DOHH2 (cell line): ENCODE measurements around the gene EEIG1.
"Not testable (repeated sequence)": the region's sequence is repeated elsewhere in the genome, so short reads cannot be mapped to it uniquely, and the experiment has no call there.

ENCODE experiments used
- EZH2phosphoT487 ChIP-seq: fragments of 200-600 bp; sonication (generic); IDR thresholded peaks from 2 replicates; pipeline ENCODE4 v1.6.1; 2017; ENCODE audit warnings: borderline replicate concordance, mild to moderate bottlenecking, antibody characterized with exemption, low read length, moderate library complexity, mixed read lengths
- TF ChIP-seq, protein P1 (sequence below): fragments of 200-600 bp; sonication (generic); IDR thresholded peaks from one replicate; pipeline ENCODE4 v1.5.1; 2014; ENCODE audit warnings: antibody characterized with exemption, mild to moderate bottlenecking, low read depth, low read length; ENCODE audit not compliant: poor library complexity, severe bottlenecking

DNA sequence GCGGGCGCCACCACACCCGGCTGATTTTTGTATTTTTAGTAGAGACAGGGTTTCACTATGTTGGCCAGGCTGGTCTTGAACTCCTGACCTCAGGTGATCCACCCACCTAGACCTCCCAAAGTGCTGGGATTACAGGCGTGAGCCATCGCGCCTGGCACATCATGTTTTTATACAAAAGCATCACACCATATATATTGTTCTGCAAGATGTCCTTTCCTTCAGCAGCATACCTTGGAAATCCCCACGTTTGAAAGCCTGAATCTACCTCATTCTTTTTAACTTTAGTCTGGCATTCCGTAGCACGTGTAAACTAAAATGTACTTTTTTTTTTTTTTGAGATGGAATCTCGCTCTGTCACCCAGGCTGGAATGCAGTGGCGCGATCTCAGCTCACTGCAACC lies 42.9 kb upstream of the EEIG1 start:
- TF ChIP-seq, protein P1, sequence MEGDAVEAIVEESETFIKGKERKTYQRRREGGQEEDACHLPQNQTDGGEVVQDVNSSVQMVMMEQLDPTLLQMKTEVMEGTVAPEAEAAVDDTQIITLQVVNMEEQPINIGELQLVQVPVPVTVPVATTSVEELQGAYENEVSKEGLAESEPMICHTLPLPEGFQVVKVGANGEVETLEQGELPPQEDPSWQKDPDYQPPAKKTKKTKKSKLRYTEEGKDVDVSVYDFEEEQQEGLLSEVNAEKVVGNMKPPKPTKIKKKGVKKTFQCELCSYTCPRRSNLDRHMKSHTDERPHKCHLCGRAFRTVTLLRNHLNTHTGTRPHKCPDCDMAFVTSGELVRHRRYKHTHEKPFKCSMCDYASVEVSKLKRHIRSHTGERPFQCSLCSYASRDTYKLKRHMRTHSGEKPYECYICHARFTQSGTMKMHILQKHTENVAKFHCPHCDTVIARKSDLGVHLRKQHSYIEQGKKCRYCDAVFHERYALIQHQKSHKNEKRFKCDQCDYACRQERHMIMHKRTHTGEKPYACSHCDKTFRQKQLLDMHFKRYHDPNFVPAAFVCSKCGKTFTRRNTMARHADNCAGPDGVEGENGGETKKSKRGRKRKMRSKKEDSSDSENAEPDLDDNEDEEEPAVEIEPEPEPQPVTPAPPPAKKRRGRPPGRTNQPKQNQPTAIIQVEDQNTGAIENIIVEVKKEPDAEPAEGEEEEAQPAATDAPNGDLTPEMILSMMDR, result not testable (repeated sequence)
- TF ChIP-seq EZH2phosphoT487, result not testable (repeated sequence)
